HCT116 (cell line): ENCODE data around the gene GAS2L2. TPM values are rescaled to one million over a fixed set of nuclear protein-coding genes. Genes with fewer than 3 reads are reported as not detected.

Experiments used
- ATAC-seq: fragments of 200-7000 bp; cut with Tn5 transposase; 2 replicates; pipeline ENCODE4 v1.9.1; 2020; ENCODE audit warnings: mild to moderate bottlenecking, moderate library complexity
- BruUV-seq: library from RNA; stranded (reverse); fragments of 400-500 nt; replicated peaks from 2 replicates; lab custom pipeline; 2021; lab: Mats Ljungman, UMichigan
- CTCF ChIA-PET: fragments of 300-600 bp; sonication (Branson Sonifier 250); formaldehyde crosslinking; loops from one replicate; lab custom pipeline; 2021; ENCODE audit warnings: antibody characterized with exemption; lab: Charles Lee
- POLR2A ChIA-PET: fragments of 300-600, 350-600 bp; sonication (Branson Sonifier 250); formaldehyde crosslinking; loops from one replicate; lab custom pipeline; 2021; ENCODE audit warnings: antibody characterized with exemption; lab: Charles Lee
- RAD21 ChIA-PET, 2 experiments: fragments of 300-600 bp; sonication (Branson Sonifier 250); formaldehyde crosslinking; loops; one replicate each; lab custom pipeline; 2023; ENCODE audit warnings: low total read pairs in 2 of 2; ENCODE audit not compliant: uncharacterized antibody in 2 of 2, unreplicated experiment in 2 of 2, low non-redundant PET in 1 of 2; lab: Charles Lee
- DNase-seq: peaks from one replicate; pipeline ENCODE4 v3.0.0-alpha.2; 2010; ENCODE audit warnings: low read depth, low spot score
- H2AFZ ChIP-seq: fragments of 200-600 bp; shearing (Covaris generic), sonication (generic); 2 replicates; pipeline ENCODE4 v1.6.1; 2017; ENCODE audit warnings: low read depth, mixed run types, mixed read lengths, antibody characterized with exemption, low read length; ENCODE audit not compliant: poor library complexity, severe bottlenecking
- H3K27ac ChIP-seq: 2 replicates; pipeline ENCODE4 v1.5.1; 2012; ENCODE audit warnings: low read depth, low read length
- H3K27me3 ChIP-seq: fragments of 200-600 bp; sonication (generic); 2 replicates; pipeline ENCODE4 v1.6.1; 2016; ENCODE audit warnings: mixed run types, low read length, mixed read lengths; ENCODE audit not compliant: insufficient read depth
- H3K36me3 ChIP-seq, 2 experiments: fragments of 200-500 bp in 1 of 2; fragments of 200-600 bp in 1 of 2; sonication (Bioruptor generic) in 1 of 2; sonication (generic) in 1 of 2; 2 replicates each; pipeline versions ENCODE4 v1.5.1 to v1.6.1; 2014 to 2016; ENCODE audit warnings: low read length in 2 of 2, inconsistent platforms in 1 of 2, mixed read lengths in 1 of 2, mixed run types in 1 of 2; ENCODE audit not compliant: insufficient read depth in 2 of 2, control insufficient read depth in 1 of 2
- H3K4me1 ChIP-seq, 2 experiments: fragments of 200-600 bp in 1 of 2; sonication (generic) in 1 of 2; 2 replicates each; pipeline versions ENCODE4 v1.5.1 to v1.6.1; 2012 to 2017; ENCODE audit warnings: low read length in 2 of 2, inconsistent platforms in 1 of 2, mild to moderate bottlenecking in 1 of 2, mixed read lengths in 1 of 2, mixed run types in 1 of 2, moderate library complexity in 1 of 2; ENCODE audit not compliant: insufficient read depth in 2 of 2, control insufficient read depth in 1 of 2
- H3K4me2 ChIP-seq: fragments of 200-600 bp; sonication (generic); 2 replicates; pipeline ENCODE4 v1.6.1; 2017; ENCODE audit warnings: mixed run types, low read length, mixed read lengths
- H3K4me3 ChIP-seq, 2 experiments: fragments of 200-600 bp in 1 of 2; sonication (generic) in 1 of 2; replicated peaks in 1 of 2; 2 replicates each; pipeline ENCODE4 v1.5.1; 2011 to 2016; ENCODE audit warnings: low read length in 2 of 2, control low read depth in 1 of 2, low read depth in 1 of 2, mild to moderate bottlenecking in 1 of 2, mixed read lengths in 1 of 2, mixed run types in 1 of 2
- H3K79me2 ChIP-seq: fragments of 200-600 bp; sonication (generic); 2 replicates; pipeline ENCODE4 v1.6.1; 2017; ENCODE audit warnings: mild to moderate bottlenecking, mixed run types, low read length, moderate library complexity, mixed read lengths; ENCODE audit not compliant: insufficient read depth
- H3K9ac ChIP-seq: fragments of 200-600 bp; sonication (generic); 2 replicates; pipeline ENCODE4 v1.6.1; 2016; ENCODE audit warnings: low read length, mixed read lengths
- H3K9me2 ChIP-seq: fragments of 200-600 bp; sonication (generic), shearing (Covaris generic); 2 replicates; pipeline ENCODE4 v1.6.1; 2017; ENCODE audit warnings: mixed run types, mild to moderate bottlenecking, moderate library complexity; ENCODE audit not compliant: insufficient read depth
- H3K9me3 ChIP-seq, 2 experiments: fragments of 200-500 bp in 1 of 2; fragments of 200-600 bp in 1 of 2; sonication (Bioruptor generic) in 1 of 2; sonication (generic) in 1 of 2; 2 replicates each; pipeline ENCODE4 v1.6.1; 2014 to 2017; ENCODE audit warnings: low read length in 2 of 2, mixed read lengths in 2 of 2, inconsistent platforms in 1 of 2, low read depth in 1 of 2, mild to moderate bottlenecking in 1 of 2, mixed run types in 1 of 2, moderate library complexity in 1 of 2; ENCODE audit not compliant: control insufficient read depth in 1 of 2, insufficient read depth in 1 of 2
- H4K20me1 ChIP-seq: fragments of 200-600 bp; sonication (generic), shearing (Covaris generic); 2 replicates; pipeline ENCODE4 v1.6.1; 2017; ENCODE audit warnings: mixed run types, mild to moderate bottlenecking, moderate library complexity; ENCODE audit not compliant: insufficient read depth
- ATF3 ChIP-seq: IDR thresholded peaks from 2 replicates; pipeline ENCODE4 v1.6.1; 2012
- CBX3 ChIP-seq: IDR thresholded peaks from 2 replicates; pipeline ENCODE4 v1.6.1; 2012; ENCODE audit warnings: low read depth
- EGR1 ChIP-seq: IDR thresholded peaks from 2 replicates; pipeline ENCODE4 v1.6.1; 2012; ENCODE audit warnings: low read depth
- EZH2 ChIP-seq: fragments of 200-600 bp; sonication (generic); IDR thresholded peaks from 2 replicates; pipeline ENCODE4 v1.6.1; 2017; ENCODE audit warnings: antibody characterized with exemption, mixed run types
- EZH2phosphoT487 ChIP-seq: fragments of 200-600 bp; IDR thresholded peaks from 2 replicates; pipeline ENCODE4 v1.6.1; 2018; ENCODE audit warnings: antibody characterized with exemption, borderline replicate concordance
- POLR2AphosphoS5 ChIP-seq: IDR thresholded peaks from 2 replicates; pipeline ENCODE4 v1.6.1; 2011; ENCODE audit warnings: mild to moderate bottlenecking, low read depth, low read length, moderate library complexity
- REST ChIP-seq: IDR thresholded peaks from 2 replicates; pipeline ENCODE4 v1.6.1; 2012; ENCODE audit warnings: low read depth
- SIN3A ChIP-seq: IDR thresholded peaks from 2 replicates; pipeline ENCODE4 v1.6.1; 2012; ENCODE audit warnings: low read depth
- SP1 ChIP-seq: IDR thresholded peaks from 2 replicates; pipeline ENCODE4 v1.6.1; 2012; ENCODE audit warnings: low read depth
- ZNF274 ChIP-seq: fragments of 200-500 bp; sonication (Bioruptor generic); IDR thresholded peaks from 2 replicates; pipeline ENCODE4 v1.6.1; 2014; ENCODE audit warnings: mild to moderate bottlenecking, low read depth, low read length, inconsistent platforms
- intact Hi-C: fragments of 100-400 bp; cut with micrococcal nuclease; formaldehyde crosslinking; loops from 2 replicates; pipeline ENCODE4 v1.10.0; 2022
- total RNA-seq: library from RNA; stranded (reverse); gene quantifications from one replicate; pipeline ENCODE4 v1.2.1, GENCODE V29; 2021; ENCODE audit not compliant: unreplicated experiment
- TF ChIP-seq, protein P1 (sequence below): IDR thresholded peaks from 2 replicates; pipeline ENCODE4 v1.6.1; 2012
- TF ChIP-seq, protein P2 (sequence below): IDR thresholded peaks from 2 replicates; pipeline ENCODE4 v1.6.1; 2011; ENCODE audit warnings: mild to moderate bottlenecking, low read length, moderate library complexity; ENCODE audit not compliant: insufficient replicate concordance; ENCODE audit errors: extremely low read depth

GAS2L2 gene
- total RNA-seq, 1 experiment from 2014 or later: not detected

DNA sequence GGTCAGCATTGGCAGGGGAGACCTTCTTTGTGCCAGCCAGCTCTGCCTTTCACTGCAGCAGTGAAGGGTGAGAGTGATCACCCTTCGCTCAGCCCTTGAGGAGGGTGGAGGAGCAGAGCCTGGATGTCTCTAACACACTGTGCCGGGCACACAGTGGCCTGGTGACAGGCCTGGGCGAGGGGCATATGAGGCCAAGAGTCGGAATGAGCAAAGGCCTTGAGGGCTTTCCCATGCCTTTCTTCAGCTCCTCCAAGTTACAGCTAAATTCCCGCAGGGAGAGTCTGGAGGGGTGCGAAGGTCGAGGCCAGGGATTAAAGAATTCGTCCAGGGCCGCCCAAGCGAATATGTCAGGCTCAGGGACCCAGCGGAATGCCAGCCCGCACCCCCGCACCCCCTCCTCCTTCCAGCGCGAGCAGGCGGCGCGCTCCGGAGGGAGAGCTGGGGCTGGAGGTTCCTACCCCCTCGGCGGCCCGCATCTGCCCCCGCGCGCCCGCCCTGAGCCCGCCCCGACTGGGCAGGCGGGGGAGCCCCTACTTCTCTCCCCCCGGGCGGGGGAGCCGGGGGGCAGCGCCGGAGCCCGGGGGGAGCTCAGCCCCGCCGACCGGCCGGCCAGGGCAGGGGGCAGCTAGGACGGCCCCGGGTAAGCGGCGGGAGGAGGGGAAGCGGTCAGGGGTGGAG lies 21.7 kb downstream of the GAS2L2 start, which contains the start of gene RASL10B:
RASL10B (plus strand) TSS at position 401 of the 678 bp plus-strand sequence. CDS start 3,546 bp downstream, outside the sequence.
- Histone ChIP-seq H3K4me2 (no peak within 1 kb of the TSS), H3K4me1 (peaks cover 0 to 2% of the 10 kb centered on the region in 2 experiments; a peak in 1 of 4 replicates), H3K9me3 (no peaks in the 10 kb centered on the region), H2AFZ (no peak within 1 kb of the TSS), H3K27ac (no peak within 1 kb of the TSS), H3K9ac (no peak within 1 kb of the TSS), H3K79me2 (no peaks in the 10 kb centered on the region), H3K4me3 (no peak within 1 kb of the TSS), H3K36me3 (peaks cover 0 to 2% of the 10 kb centered on the region in 2 experiments; a peak in 1 of 4 replicates), H4K20me1 (no peaks in the 10 kb centered on the region), H3K9me2 (no peaks in the 10 kb centered on the region), H3K27me3 (no peaks in the 10 kb centered on the region)
- ATAC-seq (no peak; the same call in 1 of the 2 replicates), DNase-seq (no peak)
- ChIA-PET RAD21 (no interaction called here), POLR2A (no interaction called here), CTCF (no interaction called here)
- intact Hi-C loops: no loop called here
- no TSS peak for BruUV-seq
- no peak for TF ChIP-seq CBX3
- no peak for TF ChIP-seq POLR2AphosphoS5
- no peak for TF ChIP-seq ZNF274
- TF ChIP-seq SIN3A: no peak

GRCh38 chr17:35730400-35731005 lies 22.5 kb downstream of the GAS2L2 start:
- no peak overlapping the region for H3K4me2 ChIP-seq
- RAD21 ChIA-PET: no interaction called here
- no peak overlapping the region for H3K4me3 ChIP-seq
- no peaks in the 10 kb centered on the region for H3K79me2 ChIP-seq
- no peak for ATAC-seq
- no TSS peak for BruUV-seq
- intact Hi-C loops: no loop called here
- CTCF ChIA-PET: no interaction called here
- no peak overlapping the region for H2AFZ ChIP-seq
- H3K27me3 ChIP-seq: no peaks in the 10 kb centered on the region
- POLR2A ChIA-PET: no interaction called here
- no peaks in the 10 kb centered on the region for H4K20me1 ChIP-seq
- H3K27ac ChIP-seq: no peak overlapping the region
- peaks cover 0 to 3% of the 10 kb centered on the region in 2 experiments; a peak in 1 of 4 replicates for H3K4me1 ChIP-seq
- DNase-seq: no peak
- no peak overlapping the region for H3K9ac ChIP-seq
- no peaks in the 10 kb centered on the region for H3K9me3 ChIP-seq
- H3K36me3 ChIP-seq: peaks cover under 1 to 2% of the 10 kb centered on the region in 2 experiments; a peak in 1 of 4 replicates
- no peaks in the 10 kb centered on the region for H3K9me2 ChIP-seq
- no peak for TF ChIP-seq ATF3
- TF ChIP-seq, protein P1, sequence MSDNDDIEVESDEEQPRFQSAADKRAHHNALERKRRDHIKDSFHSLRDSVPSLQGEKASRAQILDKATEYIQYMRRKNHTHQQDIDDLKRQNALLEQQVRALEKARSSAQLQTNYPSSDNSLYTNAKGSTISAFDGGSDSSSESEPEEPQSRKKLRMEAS: no peak
- no peak for TF ChIP-seq REST
- no peak for TF ChIP-seq SIN3A
- no peak for TF ChIP-seq EZH2phosphoT487
- no peak for TF ChIP-seq ZNF274
- TF ChIP-seq, protein P2, sequence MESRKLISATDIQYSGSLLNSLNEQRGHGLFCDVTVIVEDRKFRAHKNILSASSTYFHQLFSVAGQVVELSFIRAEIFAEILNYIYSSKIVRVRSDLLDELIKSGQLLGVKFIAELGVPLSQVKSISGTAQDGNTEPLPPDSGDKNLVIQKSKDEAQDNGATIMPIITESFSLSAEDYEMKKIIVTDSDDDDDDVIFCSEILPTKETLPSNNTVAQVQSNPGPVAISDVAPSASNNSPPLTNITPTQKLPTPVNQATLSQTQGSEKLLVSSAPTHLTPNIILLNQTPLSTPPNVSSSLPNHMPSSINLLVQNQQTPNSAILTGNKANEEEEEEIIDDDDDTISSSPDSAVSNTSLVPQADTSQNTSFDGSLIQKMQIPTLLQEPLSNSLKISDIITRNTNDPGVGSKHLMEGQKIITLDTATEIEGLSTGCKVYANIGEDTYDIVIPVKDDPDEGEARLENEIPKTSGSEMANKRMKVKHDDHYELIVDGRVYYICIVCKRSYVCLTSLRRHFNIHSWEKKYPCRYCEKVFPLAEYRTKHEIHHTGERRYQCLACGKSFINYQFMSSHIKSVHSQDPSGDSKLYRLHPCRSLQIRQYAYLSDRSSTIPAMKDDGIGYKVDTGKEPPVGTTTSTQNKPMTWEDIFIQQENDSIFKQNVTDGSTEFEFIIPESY: no peak
- no peak for TF ChIP-seq EGR1
- TF ChIP-seq SP1: no peak
- TF ChIP-seq EZH2: no peak
